ENCODE measurements around the gene C11orf71.

Gene C11orf71

GRCh38 chr11:114353443-114353842, 46.9 kb downstream of the C11orf71 start:
- DNase-seq: no peak

- DNase-seq: no peak
Observed at GRCh38 chr11:114350022-114350421, 50.3 kb downstream of the C11orf71 start.

Data from stimulated activated CD4-positive, alpha-beta T cell treated with anti-CD3 and anti-CD28 coated beads, Interleukin-12 subunit alpha, Interleukin-12 subunit beta, amount 100 ng/mL, for 4 hours (primary cell).